ENCODE measurements around the gene ZFP36L2. TPM values are rescaled to one million over a fixed set of nuclear protein-coding genes. Genes with fewer than 3 reads are reported as not detected.

The ZFP36L2 gene
- total RNA-seq, 1 donor from 2014 or later = 39.8 TPM

- DNase-seq (ENCODE audit: low read depth, low spot score) = no peak
- Mint-ChIP-seq H3K27ac (ENCODE audit: unreplicated experiment) (peak overlapping the region; percentile 77), H3K4me1 (peaks cover 39% of the 10 kb centered on the region), H3K4me3 (no peak overlapping the region), H3K9me3 (no peaks in the 10 kb centered on the region), H3K36me3 (ENCODE audit: low read depth) (no peaks in the 10 kb centered on the region), H3K27me3 (ENCODE audit: low read depth) (no peaks in the 10 kb centered on the region)
- TF ChIP-seq CTCF (conservative IDR thresholded peaks at IDR 0.05) = no peak
Measured at GRCh38 chr2:43174368-43174916, 52.0 kb downstream of the ZFP36L2 start.
